ENCODE results near the gene SH3PXD2A. TPM values are rescaled to one million over a fixed set of nuclear protein-coding genes. Genes with fewer than 3 reads are reported as not detected.
A peak's percentile ranks its signal among the peaks of the same experiment; 100 is the strongest.

Gene SH3PXD2A
- total RNA-seq, 2 experiments from 2014 or later: 6.5 to 7.4 TPM

- no peaks in the 10 kb centered on the region for H3K36me3 Mint-ChIP-seq (ENCODE audit: low read depth)
- no peaks in the 10 kb centered on the region for H3K9me3 Mint-ChIP-seq
- H3K4me1 Mint-ChIP-seq (ENCODE audit: low read depth): no peaks in the 10 kb centered on the region
- DNase-seq (no peak), ATAC-seq (no peak)
- intact Hi-C loops (cut with micrococcal nuclease): loop anchor here (5.0 kb wide), 1 partner anchor 86 kb away; no protein-coding TSS in a partner anchor
- TF ChIP-seq, protein P1, sequence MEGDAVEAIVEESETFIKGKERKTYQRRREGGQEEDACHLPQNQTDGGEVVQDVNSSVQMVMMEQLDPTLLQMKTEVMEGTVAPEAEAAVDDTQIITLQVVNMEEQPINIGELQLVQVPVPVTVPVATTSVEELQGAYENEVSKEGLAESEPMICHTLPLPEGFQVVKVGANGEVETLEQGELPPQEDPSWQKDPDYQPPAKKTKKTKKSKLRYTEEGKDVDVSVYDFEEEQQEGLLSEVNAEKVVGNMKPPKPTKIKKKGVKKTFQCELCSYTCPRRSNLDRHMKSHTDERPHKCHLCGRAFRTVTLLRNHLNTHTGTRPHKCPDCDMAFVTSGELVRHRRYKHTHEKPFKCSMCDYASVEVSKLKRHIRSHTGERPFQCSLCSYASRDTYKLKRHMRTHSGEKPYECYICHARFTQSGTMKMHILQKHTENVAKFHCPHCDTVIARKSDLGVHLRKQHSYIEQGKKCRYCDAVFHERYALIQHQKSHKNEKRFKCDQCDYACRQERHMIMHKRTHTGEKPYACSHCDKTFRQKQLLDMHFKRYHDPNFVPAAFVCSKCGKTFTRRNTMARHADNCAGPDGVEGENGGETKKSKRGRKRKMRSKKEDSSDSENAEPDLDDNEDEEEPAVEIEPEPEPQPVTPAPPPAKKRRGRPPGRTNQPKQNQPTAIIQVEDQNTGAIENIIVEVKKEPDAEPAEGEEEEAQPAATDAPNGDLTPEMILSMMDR (IDR thresholded peaks at IDR 0.05): no peak
- no peak overlapping the region for H3K27ac Mint-ChIP-seq
- ChIA-PET POLR2A (no interaction called here), CTCF (interaction anchor here (0.9 to 5.9 kb wide), 2 partner anchors 8 to 87 kb away, joined by 3 to 99 read pairs; no protein-coding TSS in a partner anchor)
- no peak overlapping the region for H3K4me3 Mint-ChIP-seq
- H3K27me3 Mint-ChIP-seq: no peaks in the 10 kb centered on the region
These were observed 254.3 kb downstream of the SH3PXD2A start for GRCh38 chr10:103600956-103601569.

- no peaks in the 10 kb centered on the region for H3K36me3 Mint-ChIP-seq (ENCODE audit: low read depth)
- DNase-seq (no peak), ATAC-seq (no peak)
- H3K4me3 Mint-ChIP-seq: no peak overlapping the region
- TF ChIP-seq, protein P1 (IDR thresholded peaks at IDR 0.05): no peak
- no peaks in the 10 kb centered on the region for H3K9me3 Mint-ChIP-seq
- ChIA-PET POLR2A (no interaction called here), CTCF (no interaction called here)
- no peaks in the 10 kb centered on the region for H3K4me1 Mint-ChIP-seq (ENCODE audit: low read depth)
- intact Hi-C loops (cut with micrococcal nuclease): loop anchor here (5.0 kb wide), 1 partner anchor 87 kb away; no protein-coding TSS in a partner anchor
- no peaks in the 10 kb centered on the region for H3K27me3 Mint-ChIP-seq
- no peak overlapping the region for H3K27ac Mint-ChIP-seq
These were observed 255.1 kb downstream of the SH3PXD2A start for GRCh38 chr10:103600325-103600724.

- DNase-seq (no peak), ATAC-seq (no peak)
- H3K4me1 Mint-ChIP-seq (ENCODE audit: low read depth): no peaks in the 10 kb centered on the region
- H3K9me3 Mint-ChIP-seq: no peaks in the 10 kb centered on the region
- ChIA-PET CTCF (interaction anchor here (1.7 to 7.7 kb wide), 2 partner anchors 87 to 90 kb away, joined by 4 to 56 read pairs; no protein-coding TSS in a partner anchor), POLR2A (no interaction called here)
- no peak overlapping the region for H3K4me3 Mint-ChIP-seq
- TF ChIP-seq, protein P1 (IDR thresholded peaks at IDR 0.05): no peak
- H3K36me3 Mint-ChIP-seq (ENCODE audit: low read depth): no peaks in the 10 kb centered on the region
- H3K27me3 Mint-ChIP-seq: no peaks in the 10 kb centered on the region
- intact Hi-C loops (cut with micrococcal nuclease): loop anchor here (5.0 kb wide), 1 partner anchor 87 kb away; no protein-coding TSS in a partner anchor
- H3K27ac Mint-ChIP-seq: no peak overlapping the region
These were observed 255.5 kb downstream of the SH3PXD2A start for GRCh38 chr10:103599907-103600306.

DNA sequence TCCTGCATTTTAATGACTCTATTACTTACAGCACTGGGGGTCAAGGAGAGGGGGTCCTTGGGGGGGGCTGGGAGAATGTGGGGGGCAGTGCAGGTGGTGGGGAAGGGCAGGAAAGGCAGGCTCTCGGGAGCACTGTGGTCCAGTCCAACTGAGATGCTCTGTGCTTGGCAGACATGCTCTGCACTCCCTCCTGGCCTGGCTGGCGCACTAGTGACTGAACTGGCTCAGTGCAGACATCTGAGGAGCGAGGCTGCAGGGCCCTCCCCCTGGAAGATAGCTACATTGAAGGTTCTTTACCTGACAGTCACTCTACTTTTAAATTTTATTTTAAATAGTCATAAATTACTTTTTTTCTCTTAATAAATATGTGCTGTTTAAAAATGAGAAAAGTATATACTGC lies 256.2 kb downstream of the SH3PXD2A start:
- Mint-ChIP-seq H3K27ac (no peak overlapping the region), H3K36me3 (ENCODE audit: low read depth) (no peaks in the 10 kb centered on the region), H3K9me3 (no peaks in the 10 kb centered on the region), H3K4me3 (no peak overlapping the region), H3K4me1 (ENCODE audit: low read depth) (no peaks in the 10 kb centered on the region), H3K27me3 (no peaks in the 10 kb centered on the region)
- ChIA-PET CTCF (interaction anchor here (0.8 to 7.7 kb wide), 5 partner anchors 35 to 214 kb away, joined by 3 to 56 read pairs (median 3); no protein-coding TSS in a partner anchor), POLR2A (interaction anchor here (1.4 kb wide), 1 partner anchor 38 kb away, joined by 5 read pairs; no protein-coding TSS in a partner anchor)
- DNase-seq (no peak), ATAC-seq (no peak)
- intact Hi-C loops (cut with micrococcal nuclease): no loop called here
- TF ChIP-seq, protein P1 (IDR thresholded peaks at IDR 0.05): no peak

- Mint-ChIP-seq H3K27me3 (no peaks in the 10 kb centered on the region), H3K36me3 (ENCODE audit: low read depth) (no peaks in the 10 kb centered on the region), H3K27ac (no peak overlapping the region), H3K9me3 (no peaks in the 10 kb centered on the region), H3K4me3 (no peak overlapping the region), H3K4me1 (ENCODE audit: low read depth) (no peaks in the 10 kb centered on the region)
- peak; percentile 51 for ATAC-seq
- TF ChIP-seq, protein P1 (IDR thresholded peaks at IDR 0.05): no peak
- CTCF ChIA-PET: interaction anchor here (0.8 to 7.7 kb wide), 7 partner anchors 12 to 215 kb away, joined by 3 to 56 read pairs (median 3); no protein-coding TSS in a partner anchor
- POLR2A ChIA-PET: interaction anchor here (1.4 kb wide), 1 partner anchor 38 kb away, joined by 5 read pairs; no protein-coding TSS in a partner anchor
- intact Hi-C loops (cut with micrococcal nuclease): no loop called here
- DNase-seq: peak; percentile 33
These were observed 256.7 kb downstream of the SH3PXD2A start for GRCh38 chr10:103598654-103599115.

Data from activated CD8-positive, alpha-beta T cell treated with anti-CD3 and anti-CD28 coated beads for 36 hours (primary cell).